ENCODE data around the gene COL20A1. TPM values are rescaled to one million over a fixed set of nuclear protein-coding genes. Genes with fewer than 3 reads are reported as not detected.

The COL20A1 gene
- total RNA-seq, 1 donor from 2014 or later: 5.0 TPM

GRCh38 chr20:63344616-63345327, 51.8 kb downstream of the COL20A1 start:
- no peak overlapping the region for H2AFZ ChIP-seq (ENCODE audit: low read depth, low read length)
- H3K27me3 ChIP-seq (ENCODE audit: insufficient read depth, low read length): peaks cover 23% of the 10 kb centered on the region
- Mint-ChIP-seq H3K4me1 (ENCODE audit: low read depth, unreplicated experiment) (no peaks in the 10 kb centered on the region), H3K4me3 (ENCODE audit: unreplicated experiment) (no peak overlapping the region), H3K27me3 (ENCODE audit: low read depth, unreplicated experiment) (peaks cover 27% of the 10 kb centered on the region), H3K27ac (ENCODE audit: unreplicated experiment) (no peak overlapping the region), H3K36me3 (ENCODE audit: low read depth, unreplicated experiment) (peaks cover 7% of the 10 kb centered on the region), H3K9me3 (ENCODE audit: unreplicated experiment) (peaks cover 8% of the 10 kb centered on the region)
- no peak overlapping the region for H3K4me3 ChIP-seq (ENCODE audit: insufficient read depth, low read depth, low read length)
- no peaks in the 10 kb centered on the region for H3K9me3 ChIP-seq (ENCODE audit: insufficient read depth, low read depth, low read length)
- DNase-seq (ENCODE audit: low read depth) (no peak), FAIRE-seq (no peak)
- H3K4me2 ChIP-seq (ENCODE audit: low read length): no peak overlapping the region
- no peaks in the 10 kb centered on the region for H3K4me1 ChIP-seq (ENCODE audit: insufficient read depth, low read length)
- no peaks in the 10 kb centered on the region for H3K79me2 ChIP-seq (ENCODE audit: insufficient read depth, low read length)
- H3K36me3 ChIP-seq (ENCODE audit: insufficient read depth, low read length): no peaks in the 10 kb centered on the region
- H3K27ac ChIP-seq (ENCODE audit: low read depth, low read length): no peak overlapping the region
- H3K9ac ChIP-seq (ENCODE audit: low read length): no peak overlapping the region
- H4K20me1 ChIP-seq (ENCODE audit: insufficient read depth, low read length): no peaks in the 10 kb centered on the region
- TF ChIP-seq EZH2 (IDR thresholded peaks at IDR 0.05; ENCODE audit: insufficient read depth, low read length): peak; percentile 14
- no peak for TF ChIP-seq CTCF (IDR thresholded peaks at IDR 0.05; ENCODE audit: insufficient read depth, low read depth, low read length)

DNA sequence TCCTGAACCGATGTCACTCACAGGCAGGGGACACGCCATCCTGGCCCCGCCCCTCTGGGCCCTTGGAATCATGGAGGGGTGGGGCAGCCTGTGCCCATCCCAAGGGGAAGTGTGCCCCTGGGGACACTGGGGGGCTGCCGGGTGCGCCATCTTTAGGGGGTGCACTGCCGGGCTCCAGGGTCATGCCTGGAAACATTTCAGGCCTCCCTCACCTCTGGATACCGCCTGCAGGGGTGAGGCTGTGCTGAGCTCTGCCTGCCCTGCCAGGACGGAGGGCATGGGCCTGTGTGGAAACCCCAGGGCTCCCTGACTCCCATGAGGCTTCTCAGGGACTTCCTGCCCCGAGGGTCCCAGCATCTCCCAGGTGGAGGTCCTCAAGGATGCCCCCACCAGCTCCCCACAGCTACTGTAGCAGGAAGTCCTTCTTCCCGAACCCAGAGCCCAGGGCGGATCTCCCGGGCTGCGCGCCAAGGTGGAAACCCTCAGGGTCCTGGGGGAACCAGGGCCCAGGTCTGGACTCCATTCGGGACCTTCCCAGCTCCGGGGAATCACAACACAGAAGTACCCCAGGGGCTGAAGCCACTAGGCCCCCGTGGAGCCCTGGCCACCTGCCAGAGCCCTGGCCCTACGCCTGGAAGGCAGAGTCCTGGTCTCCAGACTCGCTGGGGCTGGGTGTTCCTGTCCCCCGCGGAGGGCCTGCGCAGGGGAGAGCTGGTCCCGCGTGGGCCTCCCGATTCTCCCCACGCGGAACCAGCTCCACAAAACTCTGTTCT, 52.5 kb downstream of the COL20A1 start:
- no peak overlapping the region for H3K4me3 ChIP-seq (ENCODE audit: insufficient read depth, low read depth, low read length)
- H3K27ac ChIP-seq (ENCODE audit: low read depth, low read length): no peak overlapping the region
- Mint-ChIP-seq H3K27ac (ENCODE audit: unreplicated experiment) (no peak overlapping the region), H3K4me3 (ENCODE audit: unreplicated experiment) (no peak overlapping the region), H3K9me3 (ENCODE audit: unreplicated experiment) (peaks cover 8% of the 10 kb centered on the region), H3K36me3 (ENCODE audit: low read depth, unreplicated experiment) (peaks cover 7% of the 10 kb centered on the region), H3K27me3 (ENCODE audit: low read depth, unreplicated experiment) (peaks cover 31% of the 10 kb centered on the region), H3K4me1 (ENCODE audit: low read depth, unreplicated experiment) (no peaks in the 10 kb centered on the region)
- TF ChIP-seq EZH2 (IDR thresholded peaks at IDR 0.05; ENCODE audit: insufficient read depth, low read length) (no peak), CTCF (IDR thresholded peaks at IDR 0.05; ENCODE audit: insufficient read depth, low read depth, low read length) (no peak)
- H3K36me3 ChIP-seq (ENCODE audit: insufficient read depth, low read length): no peaks in the 10 kb centered on the region
- H2AFZ ChIP-seq (ENCODE audit: low read depth, low read length): no peak overlapping the region
- no peaks in the 10 kb centered on the region for H3K4me1 ChIP-seq (ENCODE audit: insufficient read depth, low read length)
- peaks cover 23% of the 10 kb centered on the region for H3K27me3 ChIP-seq (ENCODE audit: insufficient read depth, low read length)
- no peaks in the 10 kb centered on the region for H3K79me2 ChIP-seq (ENCODE audit: insufficient read depth, low read length)
- H3K4me2 ChIP-seq (ENCODE audit: low read length): no peak overlapping the region
- no peak for FAIRE-seq
- no peaks in the 10 kb centered on the region for H3K9me3 ChIP-seq (ENCODE audit: insufficient read depth, low read depth, low read length)
- DNase-seq (ENCODE audit: low read depth): no peak
- H3K9ac ChIP-seq (ENCODE audit: low read length): no peak overlapping the region
- H4K20me1 ChIP-seq (ENCODE audit: insufficient read depth, low read length): no peaks in the 10 kb centered on the region
